ENCODE measurements around the gene SET.

- TF ChIP-seq POLR2AphosphoS5 (IDR thresholded peaks at IDR 0.05; ENCODE audit: low read depth, low read length) (no peak), CTCF (IDR thresholded peaks at IDR 0.05) (no peak)
These were observed 14.1 kb downstream of the SET start for GRCh38 chr9:128702949-128703615.
